ENCODE data around the gene ELK4. TPM values are rescaled to one million over a fixed set of nuclear protein-coding genes. Genes with fewer than 3 reads are reported as not detected.

Gene ELK4
- total RNA-seq, 1 experiment from 2014 or later, result 39.0 TPM

- TF ChIP-seq ZNF121 (CRISPR knock-in tag; IDR thresholded peaks at IDR 0.05), result no peak
- no peak for TF ChIP-seq NFE2L1 (CRISPR knock-in tag; IDR thresholded peaks at IDR 0.05)
- TF ChIP-seq SP1 (CRISPR knock-in tag; conservative IDR thresholded peaks at IDR 0.05), result no peak
- TF ChIP-seq IRF2 (CRISPR knock-in tag; IDR thresholded peaks at IDR 0.05; ENCODE audit: borderline replicate concordance, low read depth), result no peak
- no peak for TF ChIP-seq E2F4 (CRISPR knock-in tag; IDR thresholded peaks at IDR 0.05; ENCODE audit: borderline replicate concordance, low read depth)
- no peak for TF ChIP-seq ZNF138 (CRISPR knock-in tag; conservative IDR thresholded peaks at IDR 0.05)
- TF ChIP-seq AR (CRISPR knock-in tag; IDR thresholded peaks at IDR 0.05), result no peak
- no peak for TF ChIP-seq ZNF671 (CRISPR knock-in tag; IDR thresholded peaks at IDR 0.05)
- TF ChIP-seq SMAD4 (CRISPR knock-in tag; IDR thresholded peaks at IDR 0.05), result no peak
- no peak for TF ChIP-seq NR1H2 (CRISPR knock-in tag; IDR thresholded peaks at IDR 0.05)
- no peak for TF ChIP-seq ZNF317 (CRISPR knock-in tag; IDR thresholded peaks at IDR 0.05; ENCODE audit: borderline replicate concordance, low read depth)
Observed at GRCh38 chr1:205616563-205617293, 15.1 kb downstream of the ELK4 start (continued).

- no peaks in the 10 kb centered on the region for H3K27me3 Mint-ChIP-seq (ENCODE audit: low read depth)
- H3K9me3 Mint-ChIP-seq, result no peaks in the 10 kb centered on the region
- ChIA-PET CTCF (interaction anchor here (0.7 kb wide), 1 partner anchor 27 kb away, joined by 6 read pairs; no protein-coding TSS in a partner anchor), POLR2A (interaction anchor here (0.7 kb wide), 1 partner anchor 1572 kb away, joined by 3 read pairs; no protein-coding TSS in a partner anchor)
- no peaks in the 10 kb centered on the region for H3K4me1 Mint-ChIP-seq
- no peak for DNase-seq (ENCODE audit: low spot score)
- H3K36me3 Mint-ChIP-seq, result peaks cover 62% of the 10 kb centered on the region
- H3K27ac Mint-ChIP-seq, result no peak overlapping the region
- TF ChIP-seq EMX1 (CRISPR knock-in tag; IDR thresholded peaks at IDR 0.05) (no peak), GABPB1 (CRISPR knock-in tag; IDR thresholded peaks at IDR 0.05) (no peak), ATF6 (CRISPR knock-in tag; IDR thresholded peaks at IDR 0.05) (no peak), E2F5 (CRISPR knock-in tag; IDR thresholded peaks at IDR 0.05) (no peak), CREM (CRISPR knock-in tag; IDR thresholded peaks at IDR 0.05) (no peak)
- H3K4me3 Mint-ChIP-seq, result no peak overlapping the region
- no peak for ATAC-seq
Observed at GRCh38 chr1:205615789-205616188, 16.0 kb downstream of the ELK4 start.

GRCh38 chr1:205613854-205614412, 17.9 kb downstream of the ELK4 start:
- CTCF ChIA-PET, result interaction anchor here (0.8 to 1.9 kb wide), 5 partner anchors 9 to 183 kb away, joined by 3 to 12 read pairs (median 3); no protein-coding TSS in a partner anchor
- Mint-ChIP-seq H3K27me3 (ENCODE audit: low read depth) (no peaks in the 10 kb centered on the region), H3K9me3 (no peaks in the 10 kb centered on the region), H3K4me3 (no peak overlapping the region), H3K27ac (no peak overlapping the region; the same call in 1 of the 2 replicates), H3K4me1 (no peaks in the 10 kb centered on the region), H3K36me3 (peaks cover 47% of the 10 kb centered on the region)
- ATAC-seq (no peak), DNase-seq (ENCODE audit: low spot score) (no peak)
- TF ChIP-seq ZNF138 (CRISPR knock-in tag; conservative IDR thresholded peaks at IDR 0.05), result no peak
- no peak for TF ChIP-seq GABPB1 (CRISPR knock-in tag; IDR thresholded peaks at IDR 0.05)
- TF ChIP-seq NR3C1 (CRISPR knock-in tag; conservative IDR thresholded peaks at IDR 0.05; ENCODE audit: low read depth), result no peak
- POLR2A ChIA-PET, result no interaction called here

Measured in WTC11 (cell line).